ENCODE data around the gene PCSK1N.

PCSK1N gene

GRCh38 chrX:48813644-48814043, 21.8 kb downstream of the PCSK1N start:
- TF ChIP-seq, protein P1, sequence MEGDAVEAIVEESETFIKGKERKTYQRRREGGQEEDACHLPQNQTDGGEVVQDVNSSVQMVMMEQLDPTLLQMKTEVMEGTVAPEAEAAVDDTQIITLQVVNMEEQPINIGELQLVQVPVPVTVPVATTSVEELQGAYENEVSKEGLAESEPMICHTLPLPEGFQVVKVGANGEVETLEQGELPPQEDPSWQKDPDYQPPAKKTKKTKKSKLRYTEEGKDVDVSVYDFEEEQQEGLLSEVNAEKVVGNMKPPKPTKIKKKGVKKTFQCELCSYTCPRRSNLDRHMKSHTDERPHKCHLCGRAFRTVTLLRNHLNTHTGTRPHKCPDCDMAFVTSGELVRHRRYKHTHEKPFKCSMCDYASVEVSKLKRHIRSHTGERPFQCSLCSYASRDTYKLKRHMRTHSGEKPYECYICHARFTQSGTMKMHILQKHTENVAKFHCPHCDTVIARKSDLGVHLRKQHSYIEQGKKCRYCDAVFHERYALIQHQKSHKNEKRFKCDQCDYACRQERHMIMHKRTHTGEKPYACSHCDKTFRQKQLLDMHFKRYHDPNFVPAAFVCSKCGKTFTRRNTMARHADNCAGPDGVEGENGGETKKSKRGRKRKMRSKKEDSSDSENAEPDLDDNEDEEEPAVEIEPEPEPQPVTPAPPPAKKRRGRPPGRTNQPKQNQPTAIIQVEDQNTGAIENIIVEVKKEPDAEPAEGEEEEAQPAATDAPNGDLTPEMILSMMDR (IDR thresholded peaks at IDR 0.05; ENCODE audit: extremely low read depth, insufficient read depth, missing control alignments): no peak
- DNase-seq (ENCODE audit: low spot score): no peak
- in situ Hi-C loops (cut with MboI; ENCODE audit: low pct_unique_long_range_greater_than_20kb, low sequenced_read_pairs, unreplicated experiment): no loop called here

DNA sequence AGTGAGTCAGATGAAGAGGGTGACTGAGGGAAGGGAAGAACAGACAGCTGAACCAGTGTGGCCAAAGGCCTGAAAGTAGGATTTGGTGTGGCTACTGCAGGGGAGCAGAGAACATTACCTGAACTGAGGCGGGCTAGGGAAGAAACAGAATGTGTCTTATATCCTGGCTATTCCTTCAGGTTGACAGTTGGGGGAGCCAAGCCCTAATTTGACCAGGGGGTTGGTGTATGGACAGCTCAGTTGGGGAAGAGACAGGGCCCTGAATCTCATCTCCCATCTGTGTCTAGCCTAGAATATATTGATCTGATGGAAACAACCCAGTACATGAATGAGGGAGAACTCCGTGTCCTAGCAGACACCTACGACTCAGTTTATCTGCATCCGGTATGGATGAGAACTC, 29.3 kb downstream of the PCSK1N start:
- TF ChIP-seq, protein P1 (IDR thresholded peaks at IDR 0.05; ENCODE audit: extremely low read depth, insufficient read depth, missing control alignments): peak; percentile 23
- in situ Hi-C loops (cut with MboI; ENCODE audit: low pct_unique_long_range_greater_than_20kb, low sequenced_read_pairs, unreplicated experiment): no loop called here
- DNase-seq (ENCODE audit: low spot score): no peak

DNA sequence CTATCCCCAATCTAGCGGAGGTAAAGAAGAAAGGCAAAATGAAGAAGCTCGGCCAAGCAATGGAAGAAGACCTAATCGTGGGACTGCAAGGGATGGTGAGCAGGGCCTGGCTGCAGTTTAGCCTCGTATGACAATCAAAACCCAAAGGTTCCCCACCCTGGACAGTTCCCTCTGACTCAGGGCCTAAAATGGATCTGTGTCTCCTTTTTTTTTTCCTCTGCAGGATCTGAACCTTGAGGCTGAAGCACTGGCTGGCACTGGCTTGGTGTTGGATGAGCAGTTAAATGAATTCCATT, 32.6 kb downstream of the PCSK1N start:
- in situ Hi-C loops (cut with MboI; ENCODE audit: low pct_unique_long_range_greater_than_20kb, low sequenced_read_pairs, unreplicated experiment): no loop called here
- no peak for DNase-seq (ENCODE audit: low spot score)
- TF ChIP-seq, protein P1 (IDR thresholded peaks at IDR 0.05; ENCODE audit: extremely low read depth, insufficient read depth, missing control alignments): no peak

DNA sequence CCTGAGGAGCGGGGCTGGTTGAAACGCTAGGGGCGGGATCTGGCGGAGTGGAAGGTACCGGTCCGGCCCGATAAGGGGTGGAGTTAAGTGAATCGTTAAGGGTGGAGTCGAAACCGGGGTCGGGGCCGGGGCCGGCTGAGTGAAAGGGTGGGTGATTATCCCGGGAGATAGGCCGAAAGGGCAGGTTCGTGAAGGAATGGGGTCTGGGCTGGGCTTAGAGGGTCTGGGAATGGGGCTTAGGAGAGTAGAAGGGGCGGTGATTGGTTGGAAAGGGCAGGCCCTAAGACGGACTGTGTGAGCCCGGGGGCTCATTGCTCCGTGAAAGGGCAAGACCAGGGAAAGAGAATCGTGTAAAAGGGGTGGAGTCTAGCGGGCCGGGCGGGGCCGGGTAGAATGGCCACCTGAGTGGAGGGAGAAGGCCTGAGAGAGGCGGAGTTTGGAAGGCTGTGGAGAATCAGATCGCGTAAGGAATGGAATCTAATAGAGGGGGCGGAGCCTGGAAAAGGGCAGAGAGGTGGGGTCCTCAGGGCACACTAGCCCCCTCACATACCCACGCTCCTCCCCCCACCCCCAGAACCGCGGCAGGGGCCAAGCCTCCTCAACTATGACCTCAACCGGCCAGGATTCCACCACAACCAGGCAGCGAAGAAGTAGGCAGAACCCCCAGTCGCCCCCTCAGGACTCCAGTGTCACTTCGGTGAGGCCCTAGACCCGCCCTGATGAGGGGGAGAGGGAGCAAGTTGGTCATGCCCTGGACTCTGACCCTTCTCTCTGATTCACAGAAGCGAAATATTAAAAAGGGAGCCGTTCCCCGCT, 33.1 kb downstream of the PCSK1N start:
- peak; percentile 74 for DNase-seq (ENCODE audit: low spot score)

DNA sequence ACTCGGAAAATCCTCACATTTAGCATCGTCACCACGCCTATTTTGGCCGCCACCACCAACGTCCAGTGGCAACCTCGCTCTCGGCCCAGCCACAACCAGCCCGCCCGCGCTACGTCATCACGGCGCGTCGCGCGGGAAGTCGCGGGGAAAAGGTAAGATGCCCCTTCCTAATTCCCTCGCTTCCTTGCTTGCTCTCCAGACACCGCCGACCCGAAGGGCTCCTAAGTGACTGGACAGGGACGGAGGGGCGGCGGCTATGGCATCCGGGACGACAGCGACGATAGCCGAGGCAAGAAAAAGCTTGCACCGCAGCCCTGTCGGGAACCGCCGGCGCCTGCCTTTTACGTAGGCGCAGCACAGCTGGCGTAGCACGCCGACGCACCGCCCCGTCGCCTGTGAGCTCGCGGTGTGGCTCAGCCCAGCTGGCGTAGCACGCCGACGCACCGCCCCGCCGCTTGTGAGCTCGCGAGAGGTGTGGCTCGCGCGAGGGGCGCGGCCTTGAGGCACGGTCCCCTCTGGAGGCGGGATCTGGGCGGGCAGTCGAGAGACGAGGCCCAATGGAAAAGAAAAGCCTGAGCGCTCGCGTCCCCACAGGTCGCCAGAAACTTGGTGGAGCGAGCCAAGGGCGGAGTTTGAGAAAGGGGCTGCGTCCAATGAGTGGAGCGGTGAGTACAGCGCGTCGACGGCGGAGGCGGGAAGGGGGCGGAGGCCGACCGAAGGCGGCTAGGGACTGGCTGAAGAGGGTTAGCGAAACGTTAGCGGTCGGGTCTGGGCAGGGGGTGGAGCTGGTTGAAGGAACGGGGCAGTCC, 33.9 kb downstream of the PCSK1N start, which contains the start of gene HDAC6:
HDAC6 (plus strand) TSS at position 788 of the 809 bp plus-strand sequence. CDS start 626 bp downstream, outside the sequence.
- TF ChIP-seq, protein P1 (IDR thresholded peaks at IDR 0.05; ENCODE audit: extremely low read depth, insufficient read depth, missing control alignments): no peak
- peak; percentile 90 for DNase-seq (ENCODE audit: low spot score)
- in situ Hi-C loops (cut with MboI; ENCODE audit: low pct_unique_long_range_greater_than_20kb, low sequenced_read_pairs, unreplicated experiment): no loop called here

More for the DNA sequence above, 33.1 kb downstream of the PCSK1N start:
- in situ Hi-C loops (cut with MboI; ENCODE audit: low pct_unique_long_range_greater_than_20kb, low sequenced_read_pairs, unreplicated experiment): no loop called here
- TF ChIP-seq, protein P1 (IDR thresholded peaks at IDR 0.05; ENCODE audit: extremely low read depth, insufficient read depth, missing control alignments): no peak

GRCh38 chrX:48800574-48801279, 34.7 kb downstream of the PCSK1N start:
- TF ChIP-seq, protein P1 (IDR thresholded peaks at IDR 0.05; ENCODE audit: extremely low read depth, insufficient read depth, missing control alignments): no peak
- DNase-seq (ENCODE audit: low spot score): no peak
- in situ Hi-C loops (cut with MboI; ENCODE audit: low pct_unique_long_range_greater_than_20kb, low sequenced_read_pairs, unreplicated experiment): no loop called here
